ENCODE results near the gene COL5A1.

DNA sequence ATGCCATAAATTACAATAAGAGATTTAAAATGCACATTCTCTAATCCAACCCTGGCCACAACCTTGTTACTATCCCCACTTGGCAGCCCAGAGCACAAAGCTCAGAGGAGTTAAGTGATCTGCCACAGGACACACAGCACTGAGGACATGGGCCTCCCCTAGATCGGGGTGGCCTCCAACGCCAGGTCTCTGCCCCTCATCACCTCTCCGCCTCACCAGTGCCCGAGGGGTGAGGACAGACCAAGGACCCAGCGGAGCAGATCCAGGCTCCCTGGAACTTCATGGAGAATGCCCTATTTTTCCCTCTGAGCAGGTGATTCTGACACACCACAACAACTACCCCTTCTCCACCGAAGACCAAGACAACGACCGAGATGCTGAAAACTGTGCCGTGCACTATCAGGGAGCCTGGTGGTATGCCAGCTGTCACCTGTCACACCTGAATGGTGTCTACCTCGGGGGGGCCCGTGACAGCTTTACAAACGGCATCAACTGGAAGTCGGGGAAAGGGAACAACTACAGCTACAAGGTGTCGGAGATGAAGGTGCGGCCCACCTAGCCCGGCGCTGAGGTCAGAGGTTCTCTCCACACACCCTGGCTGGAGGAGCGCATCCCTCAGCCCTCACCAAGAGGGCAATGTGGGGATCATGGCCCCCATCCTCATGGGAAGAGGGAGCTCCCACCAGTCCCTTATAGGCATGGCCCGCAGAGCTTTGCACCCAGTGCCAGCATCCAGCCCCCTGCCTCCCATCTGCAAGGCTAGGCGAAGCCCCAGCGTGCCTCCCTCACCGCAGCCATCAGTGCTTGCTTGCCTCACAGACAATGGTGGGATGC lies 226.5 kb downstream of the COL5A1 start:
- no peak for TF ChIP-seq EZH2phosphoT487 (IDR thresholded peaks at IDR 0.05; ENCODE audit: insufficient read depth, low read depth)
- TF ChIP-seq EZH2 (IDR thresholded peaks at IDR 0.05; ENCODE audit: insufficient read depth, poor library complexity, severe bottlenecking): no peak
